ENCODE measurements around the gene LYRM4.

The LYRM4 gene

DNA sequence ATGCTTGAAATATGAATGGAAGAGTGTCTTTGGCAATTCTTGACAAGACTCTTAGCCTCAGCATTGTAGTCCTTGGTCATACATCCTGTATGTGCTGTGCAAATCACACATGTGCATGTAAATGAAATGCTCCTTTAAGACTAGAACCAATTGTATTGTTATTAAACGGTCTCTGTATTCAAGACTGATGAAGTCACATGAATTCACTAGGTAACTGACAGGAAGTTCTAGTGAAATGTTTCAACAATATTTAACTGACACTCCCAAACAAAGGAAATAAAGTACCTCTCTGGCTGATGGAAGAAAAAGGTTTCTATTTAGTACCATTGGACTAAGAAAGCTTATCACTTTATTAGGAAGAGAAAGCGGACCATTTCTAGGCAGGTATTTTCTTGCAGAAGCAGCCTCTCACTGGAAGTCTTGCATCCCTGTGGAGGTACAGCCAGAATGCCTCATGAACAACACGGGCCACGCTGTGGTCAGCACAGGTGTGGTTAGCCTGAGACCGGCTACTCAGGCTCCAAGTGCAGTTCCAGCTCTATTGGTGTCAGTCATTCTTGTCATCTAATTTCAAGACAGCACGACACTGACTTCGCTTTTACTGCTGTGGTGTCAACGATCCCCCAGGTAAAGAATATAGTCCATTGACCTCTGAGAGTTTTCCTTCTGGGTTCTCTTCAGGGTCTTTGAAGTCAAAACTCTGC lies 158.3 kb downstream of the LYRM4 start:
- TF ChIP-seq, protein P1, sequence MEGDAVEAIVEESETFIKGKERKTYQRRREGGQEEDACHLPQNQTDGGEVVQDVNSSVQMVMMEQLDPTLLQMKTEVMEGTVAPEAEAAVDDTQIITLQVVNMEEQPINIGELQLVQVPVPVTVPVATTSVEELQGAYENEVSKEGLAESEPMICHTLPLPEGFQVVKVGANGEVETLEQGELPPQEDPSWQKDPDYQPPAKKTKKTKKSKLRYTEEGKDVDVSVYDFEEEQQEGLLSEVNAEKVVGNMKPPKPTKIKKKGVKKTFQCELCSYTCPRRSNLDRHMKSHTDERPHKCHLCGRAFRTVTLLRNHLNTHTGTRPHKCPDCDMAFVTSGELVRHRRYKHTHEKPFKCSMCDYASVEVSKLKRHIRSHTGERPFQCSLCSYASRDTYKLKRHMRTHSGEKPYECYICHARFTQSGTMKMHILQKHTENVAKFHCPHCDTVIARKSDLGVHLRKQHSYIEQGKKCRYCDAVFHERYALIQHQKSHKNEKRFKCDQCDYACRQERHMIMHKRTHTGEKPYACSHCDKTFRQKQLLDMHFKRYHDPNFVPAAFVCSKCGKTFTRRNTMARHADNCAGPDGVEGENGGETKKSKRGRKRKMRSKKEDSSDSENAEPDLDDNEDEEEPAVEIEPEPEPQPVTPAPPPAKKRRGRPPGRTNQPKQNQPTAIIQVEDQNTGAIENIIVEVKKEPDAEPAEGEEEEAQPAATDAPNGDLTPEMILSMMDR (IDR thresholded peaks at IDR 0.05; ENCODE audit: insufficient read depth, low read length, poor library complexity, severe bottlenecking), result no peak
- no peak for TF ChIP-seq EZH2phosphoT487 (conservative IDR thresholded peaks at IDR 0.05; ENCODE audit: low read length)
- Histone ChIP-seq H3K9me2 (replicated peaks; ENCODE audit: insufficient read depth, low read length) (no peaks in the 10 kb centered on the region), H3K9ac (ENCODE audit: low read length) (no peak overlapping the region), H3K9me3 (ENCODE audit: insufficient read depth, low read length) (no peaks in the 10 kb centered on the region), H3K4me3 (ENCODE audit: insufficient read depth, low read length, poor library complexity, severe bottlenecking) (no peak overlapping the region), H3K4me2 (ENCODE audit: low read depth, low read length, poor library complexity, severe bottlenecking) (no peak overlapping the region), H3K36me3 (ENCODE audit: low read length) (no peaks in the 10 kb centered on the region), H3K27me3 (ENCODE audit: low read length) (no peaks in the 10 kb centered on the region), H3K79me2 (ENCODE audit: insufficient read depth, low read length) (no peaks in the 10 kb centered on the region), H4K20me1 (ENCODE audit: low read depth, low read length) (no peaks in the 10 kb centered on the region), H3K27ac (ENCODE audit: low read depth, low read length) (no peak overlapping the region), H2AFZ (ENCODE audit: low read depth, low read length, severe bottlenecking) (no peak overlapping the region), H3F3A (ENCODE audit: insufficient read depth) (no peaks in the 10 kb centered on the region)

- H3F3A ChIP-seq (ENCODE audit: insufficient read depth), result no peaks in the 10 kb centered on the region
- no peaks in the 10 kb centered on the region for H3K9me2 ChIP-seq (replicated peaks; ENCODE audit: insufficient read depth, low read length)
- no peak overlapping the region for H3K9ac ChIP-seq (ENCODE audit: low read length)
- no peaks in the 10 kb centered on the region for H3K9me3 ChIP-seq (ENCODE audit: insufficient read depth, low read length)
- H3K36me3 ChIP-seq (ENCODE audit: low read length), result no peaks in the 10 kb centered on the region
- H3K27ac ChIP-seq (ENCODE audit: low read depth, low read length), result no peak overlapping the region
- no peak overlapping the region for H2AFZ ChIP-seq (ENCODE audit: low read depth, low read length, severe bottlenecking)
- no peak for TF ChIP-seq EZH2phosphoT487 (conservative IDR thresholded peaks at IDR 0.05; ENCODE audit: low read length)
- TF ChIP-seq, protein P1 (IDR thresholded peaks at IDR 0.05; ENCODE audit: insufficient read depth, low read length, poor library complexity, severe bottlenecking), result no peak
- H3K27me3 ChIP-seq (ENCODE audit: low read length), result no peaks in the 10 kb centered on the region
- no peaks in the 10 kb centered on the region for H4K20me1 ChIP-seq (ENCODE audit: low read depth, low read length)
- H3K79me2 ChIP-seq (ENCODE audit: insufficient read depth, low read length), result no peaks in the 10 kb centered on the region
- H3K4me3 ChIP-seq (ENCODE audit: insufficient read depth, low read length, poor library complexity, severe bottlenecking), result no peak overlapping the region
- H3K4me2 ChIP-seq (ENCODE audit: low read depth, low read length, poor library complexity, severe bottlenecking), result no peak overlapping the region
Observed at GRCh38 chr6:5100806-5101205, 159.9 kb downstream of the LYRM4 start.

DNA sequence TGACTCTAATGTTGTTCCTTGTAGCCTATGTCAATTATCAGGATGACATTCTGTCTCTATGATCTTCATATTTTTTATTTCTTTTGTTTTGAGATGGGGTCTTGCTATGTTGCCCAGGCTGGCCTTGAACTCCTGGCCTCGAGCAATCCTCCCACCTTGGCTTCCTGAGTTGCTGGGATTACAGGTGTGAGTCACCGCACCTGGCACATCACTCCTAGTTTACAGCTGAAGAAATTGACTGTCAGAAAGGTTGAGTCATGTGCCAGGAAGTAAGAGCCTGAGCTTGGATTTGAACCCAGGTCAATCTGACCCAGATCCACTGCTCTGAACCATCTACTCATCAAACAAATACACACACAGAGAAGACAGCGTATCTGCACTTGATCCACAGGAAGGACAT lies 161.2 kb downstream of the LYRM4 start:
- no peaks in the 10 kb centered on the region for H3F3A ChIP-seq (ENCODE audit: insufficient read depth)
- no peak overlapping the region for H3K4me3 ChIP-seq (ENCODE audit: insufficient read depth, low read length, poor library complexity, severe bottlenecking)
- no peaks in the 10 kb centered on the region for H3K27me3 ChIP-seq (ENCODE audit: low read length)
- no peaks in the 10 kb centered on the region for H3K9me2 ChIP-seq (replicated peaks; ENCODE audit: insufficient read depth, low read length)
- no peaks in the 10 kb centered on the region for H4K20me1 ChIP-seq (ENCODE audit: low read depth, low read length)
- no peak overlapping the region for H3K4me2 ChIP-seq (ENCODE audit: low read depth, low read length, poor library complexity, severe bottlenecking)
- TF ChIP-seq, protein P1 (IDR thresholded peaks at IDR 0.05; ENCODE audit: insufficient read depth, low read length, poor library complexity, severe bottlenecking), result no peak
- no peak for TF ChIP-seq EZH2phosphoT487 (conservative IDR thresholded peaks at IDR 0.05; ENCODE audit: low read length)
- H2AFZ ChIP-seq (ENCODE audit: low read depth, low read length, severe bottlenecking), result no peak overlapping the region
- H3K79me2 ChIP-seq (ENCODE audit: insufficient read depth, low read length), result no peaks in the 10 kb centered on the region
- H3K9ac ChIP-seq (ENCODE audit: low read length), result no peak overlapping the region
- H3K36me3 ChIP-seq (ENCODE audit: low read length), result no peaks in the 10 kb centered on the region
- H3K27ac ChIP-seq (ENCODE audit: low read depth, low read length), result no peak overlapping the region
- H3K9me3 ChIP-seq (ENCODE audit: insufficient read depth, low read length), result no peaks in the 10 kb centered on the region

Measured in SU-DHL-6 (cell line).